ENCODE data around the gene FARP1. TPM values are rescaled to one million over a fixed set of nuclear protein-coding genes. Genes with fewer than 3 reads are reported as not detected.
A peak's percentile ranks its signal among the peaks of the same experiment; 100 is the strongest.

The FARP1 gene
- total and polyA plus RNA-seq, 2 of the 13 experiments (the other 11 are each of a cell fraction or from before 2014, with no cell fraction given), result 70.6 to 126 TPM

DNA sequence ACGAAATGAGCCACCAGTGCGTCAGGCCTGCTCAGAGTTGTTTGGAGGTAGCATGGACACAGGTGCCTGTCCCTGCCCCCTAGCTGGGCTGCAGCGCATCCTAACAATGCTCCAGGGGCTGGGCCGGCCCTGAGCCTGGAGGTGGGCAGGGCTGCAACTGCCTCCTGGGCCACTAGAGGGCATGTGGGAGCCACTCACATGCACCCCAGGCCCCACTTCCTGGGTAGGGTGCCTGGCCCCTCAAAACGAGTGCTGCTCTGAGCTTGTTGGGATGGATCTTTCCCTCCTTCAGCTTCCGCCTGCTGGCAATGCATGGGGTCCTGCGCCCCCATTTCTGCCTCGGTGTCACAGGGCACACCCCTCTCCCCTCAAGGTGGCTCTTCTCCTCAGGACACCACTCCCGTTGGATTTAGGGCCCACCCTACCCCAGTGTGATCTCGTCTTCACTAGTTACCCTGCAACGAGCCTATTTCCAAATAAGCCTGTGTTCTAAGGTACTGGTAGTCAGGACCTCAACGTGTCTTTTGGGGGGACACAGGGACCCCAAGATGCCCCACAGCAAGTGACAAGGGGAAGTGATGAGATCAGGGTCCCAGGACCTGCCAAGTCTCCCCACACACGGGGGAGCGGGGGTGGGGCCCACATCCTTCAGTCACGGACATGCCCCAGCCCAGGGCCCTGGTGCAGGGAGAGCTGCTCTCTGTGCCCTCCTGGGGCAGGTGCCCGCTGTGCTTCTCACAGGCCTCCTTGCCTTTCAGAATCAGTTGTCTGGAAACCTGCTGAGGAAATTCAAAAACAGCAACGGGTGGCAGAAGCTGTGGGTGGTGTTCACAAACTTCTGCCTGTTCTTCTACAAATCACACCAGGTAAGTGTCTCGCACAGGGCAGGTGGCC, 302.7 kb downstream of the FARP1 start (continued):
- TF ChIP-seq, protein P1, sequence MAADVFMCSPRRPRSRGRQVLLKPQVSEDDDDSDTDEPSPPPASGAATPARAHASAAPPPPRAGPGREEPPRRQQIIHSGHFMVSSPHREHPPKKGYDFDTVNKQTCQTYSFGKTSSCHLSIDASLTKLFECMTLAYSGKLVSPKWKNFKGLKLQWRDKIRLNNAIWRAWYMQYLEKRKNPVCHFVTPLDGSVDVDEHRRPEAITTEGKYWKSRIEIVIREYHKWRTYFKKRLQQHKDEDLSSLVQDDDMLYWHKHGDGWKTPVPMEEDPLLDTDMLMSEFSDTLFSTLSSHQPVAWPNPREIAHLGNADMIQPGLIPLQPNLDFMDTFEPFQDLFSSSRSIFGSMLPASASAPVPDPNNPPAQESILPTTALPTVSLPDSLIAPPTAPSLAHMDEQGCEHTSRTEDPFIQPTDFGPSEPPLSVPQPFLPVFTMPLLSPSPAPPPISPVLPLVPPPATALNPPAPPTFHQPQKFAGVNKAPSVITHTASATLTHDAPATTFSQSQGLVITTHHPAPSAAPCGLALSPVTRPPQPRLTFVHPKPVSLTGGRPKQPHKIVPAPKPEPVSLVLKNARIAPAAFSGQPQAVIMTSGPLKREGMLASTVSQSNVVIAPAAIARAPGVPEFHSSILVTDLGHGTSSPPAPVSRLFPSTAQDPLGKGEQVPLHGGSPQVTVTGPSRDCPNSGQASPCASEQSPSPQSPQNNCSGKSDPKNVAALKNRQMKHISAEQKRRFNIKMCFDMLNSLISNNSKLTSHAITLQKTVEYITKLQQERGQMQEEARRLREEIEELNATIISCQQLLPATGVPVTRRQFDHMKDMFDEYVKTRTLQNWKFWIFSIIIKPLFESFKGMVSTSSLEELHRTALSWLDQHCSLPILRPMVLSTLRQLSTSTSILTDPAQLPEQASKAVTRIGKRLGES (CRISPR knock-in tag; IDR thresholded peaks at IDR 0.05; ENCODE audit: borderline replicate concordance), result no peak
- TF ChIP-seq, protein P2, sequence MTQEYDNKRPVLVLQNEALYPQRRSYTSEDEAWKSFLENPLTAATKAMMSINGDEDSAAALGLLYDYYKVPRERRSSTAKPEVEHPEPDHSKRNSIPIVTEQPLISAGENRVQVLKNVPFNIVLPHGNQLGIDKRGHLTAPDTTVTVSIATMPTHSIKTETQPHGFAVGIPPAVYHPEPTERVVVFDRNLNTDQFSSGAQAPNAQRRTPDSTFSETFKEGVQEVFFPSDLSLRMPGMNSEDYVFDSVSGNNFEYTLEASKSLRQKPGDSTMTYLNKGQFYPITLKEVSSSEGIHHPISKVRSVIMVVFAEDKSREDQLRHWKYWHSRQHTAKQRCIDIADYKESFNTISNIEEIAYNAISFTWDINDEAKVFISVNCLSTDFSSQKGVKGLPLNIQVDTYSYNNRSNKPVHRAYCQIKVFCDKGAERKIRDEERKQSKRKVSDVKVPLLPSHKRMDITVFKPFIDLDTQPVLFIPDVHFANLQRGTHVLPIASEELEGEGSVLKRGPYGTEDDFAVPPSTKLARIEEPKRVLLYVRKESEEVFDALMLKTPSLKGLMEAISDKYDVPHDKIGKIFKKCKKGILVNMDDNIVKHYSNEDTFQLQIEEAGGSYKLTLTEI (CRISPR knock-in tag; conservative IDR thresholded peaks at IDR 0.05), result no peak
- TF ChIP-seq, protein P3, sequence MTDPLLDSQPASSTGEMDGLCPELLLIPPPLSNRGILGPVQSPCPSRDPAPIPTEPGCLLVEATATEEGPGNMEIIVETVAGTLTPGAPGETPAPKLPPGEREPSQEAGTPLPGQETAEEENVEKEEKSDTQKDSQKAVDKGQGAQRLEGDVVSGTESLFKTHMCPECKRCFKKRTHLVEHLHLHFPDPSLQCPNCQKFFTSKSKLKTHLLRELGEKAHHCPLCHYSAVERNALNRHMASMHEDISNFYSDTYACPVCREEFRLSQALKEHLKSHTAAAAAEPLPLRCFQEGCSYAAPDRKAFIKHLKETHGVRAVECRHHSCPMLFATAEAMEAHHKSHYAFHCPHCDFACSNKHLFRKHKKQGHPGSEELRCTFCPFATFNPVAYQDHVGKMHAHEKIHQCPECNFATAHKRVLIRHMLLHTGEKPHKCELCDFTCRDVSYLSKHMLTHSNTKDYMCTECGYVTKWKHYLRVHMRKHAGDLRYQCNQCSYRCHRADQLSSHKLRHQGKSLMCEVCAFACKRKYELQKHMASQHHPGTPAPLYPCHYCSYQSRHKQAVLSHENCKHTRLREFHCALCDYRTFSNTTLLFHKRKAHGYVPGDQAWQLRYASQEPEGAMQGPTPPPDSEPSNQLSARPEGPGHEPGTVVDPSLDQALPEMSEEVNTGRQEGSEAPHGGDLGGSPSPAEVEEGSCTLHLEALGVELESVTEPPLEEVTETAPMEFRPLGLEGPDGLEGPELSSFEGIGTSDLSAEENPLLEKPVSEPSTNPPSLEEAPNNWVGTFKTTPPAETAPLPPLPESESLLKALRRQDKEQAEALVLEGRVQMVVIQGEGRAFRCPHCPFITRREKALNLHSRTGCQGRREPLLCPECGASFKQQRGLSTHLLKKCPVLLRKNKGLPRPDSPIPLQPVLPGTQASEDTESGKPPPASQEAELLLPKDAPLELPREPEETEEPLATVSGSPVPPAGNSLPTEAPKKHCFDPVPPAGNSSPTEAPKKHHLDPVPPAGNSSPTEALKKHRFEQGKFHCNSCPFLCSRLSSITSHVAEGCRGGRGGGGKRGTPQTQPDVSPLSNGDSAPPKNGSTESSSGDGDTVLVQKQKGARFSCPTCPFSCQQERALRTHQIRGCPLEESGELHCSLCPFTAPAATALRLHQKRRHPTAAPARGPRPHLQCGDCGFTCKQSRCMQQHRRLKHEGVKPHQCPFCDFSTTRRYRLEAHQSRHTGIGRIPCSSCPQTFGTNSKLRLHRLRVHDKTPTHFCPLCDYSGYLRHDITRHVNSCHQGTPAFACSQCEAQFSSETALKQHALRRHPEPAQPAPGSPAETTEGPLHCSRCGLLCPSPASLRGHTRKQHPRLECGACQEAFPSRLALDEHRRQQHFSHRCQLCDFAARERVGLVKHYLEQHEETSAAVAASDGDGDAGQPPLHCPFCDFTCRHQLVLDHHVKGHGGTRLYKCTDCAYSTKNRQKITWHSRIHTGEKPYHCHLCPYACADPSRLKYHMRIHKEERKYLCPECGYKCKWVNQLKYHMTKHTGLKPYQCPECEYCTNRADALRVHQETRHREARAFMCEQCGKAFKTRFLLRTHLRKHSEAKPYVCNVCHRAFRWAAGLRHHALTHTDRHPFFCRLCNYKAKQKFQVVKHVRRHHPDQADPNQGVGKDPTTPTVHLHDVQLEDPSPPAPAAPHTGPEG (CRISPR knock-in tag; IDR thresholded peaks at IDR 0.05), result no peak
- TF ChIP-seq TBX2 (CRISPR knock-in tag; IDR thresholded peaks at IDR 0.05; ENCODE audit: borderline replicate concordance), result peak; percentile 36; the same call in 1 of the 2 replicates
- TF ChIP-seq CBX2 (IDR thresholded peaks at IDR 0.05; ENCODE audit: low read depth, low read length), result no peak
- no peak for TF ChIP-seq CBX2 (CRISPR knock-in tag; IDR thresholded peaks at IDR 0.05; ENCODE audit: low read depth)
- TF ChIP-seq TARDBP (CRISPR knock-in tag; IDR thresholded peaks at IDR 0.05), result no peak
- no peak for TF ChIP-seq KMT2B (CRISPR knock-in tag; IDR thresholded peaks at IDR 0.05)
- TF ChIP-seq, protein P4, sequence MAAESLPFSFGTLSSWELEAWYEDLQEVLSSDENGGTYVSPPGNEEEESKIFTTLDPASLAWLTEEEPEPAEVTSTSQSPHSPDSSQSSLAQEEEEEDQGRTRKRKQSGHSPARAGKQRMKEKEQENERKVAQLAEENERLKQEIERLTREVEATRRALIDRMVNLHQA (CRISPR knock-in tag; IDR thresholded peaks at IDR 0.05), result no peak
- TF ChIP-seq, protein P5, sequence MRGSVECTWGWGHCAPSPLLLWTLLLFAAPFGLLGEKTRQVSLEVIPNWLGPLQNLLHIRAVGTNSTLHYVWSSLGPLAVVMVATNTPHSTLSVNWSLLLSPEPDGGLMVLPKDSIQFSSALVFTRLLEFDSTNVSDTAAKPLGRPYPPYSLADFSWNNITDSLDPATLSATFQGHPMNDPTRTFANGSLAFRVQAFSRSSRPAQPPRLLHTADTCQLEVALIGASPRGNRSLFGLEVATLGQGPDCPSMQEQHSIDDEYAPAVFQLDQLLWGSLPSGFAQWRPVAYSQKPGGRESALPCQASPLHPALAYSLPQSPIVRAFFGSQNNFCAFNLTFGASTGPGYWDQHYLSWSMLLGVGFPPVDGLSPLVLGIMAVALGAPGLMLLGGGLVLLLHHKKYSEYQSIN (CRISPR knock-in tag; IDR thresholded peaks at IDR 0.05; ENCODE audit: borderline replicate concordance), result no peak
- TF ChIP-seq HOXA7 (CRISPR knock-in tag; IDR thresholded peaks at IDR 0.05), result no peak
- TF ChIP-seq SOX13 (IDR thresholded peaks at IDR 0.05), result no peak
- TF ChIP-seq SOX13 (CRISPR knock-in tag; conservative IDR thresholded peaks at IDR 0.05 in 1 of 2, IDR thresholded peaks at IDR 0.05 in 1 of 2), result peak in 1 of 2 experiments; percentile 22; a peak in 1 of 4 replicates

Measured in HepG2 (cell line).